NCI-H1436 treated with DMSO at 0.1 percent for 48 hours (cell line): ENCODE data around the gene TUBGCP6.

Experiments
- DNase-seq: peaks from one replicate; lab custom pipeline; 2025; lab: John Stamatoyannopoulos, UW

TUBGCP6 gene

DNA sequence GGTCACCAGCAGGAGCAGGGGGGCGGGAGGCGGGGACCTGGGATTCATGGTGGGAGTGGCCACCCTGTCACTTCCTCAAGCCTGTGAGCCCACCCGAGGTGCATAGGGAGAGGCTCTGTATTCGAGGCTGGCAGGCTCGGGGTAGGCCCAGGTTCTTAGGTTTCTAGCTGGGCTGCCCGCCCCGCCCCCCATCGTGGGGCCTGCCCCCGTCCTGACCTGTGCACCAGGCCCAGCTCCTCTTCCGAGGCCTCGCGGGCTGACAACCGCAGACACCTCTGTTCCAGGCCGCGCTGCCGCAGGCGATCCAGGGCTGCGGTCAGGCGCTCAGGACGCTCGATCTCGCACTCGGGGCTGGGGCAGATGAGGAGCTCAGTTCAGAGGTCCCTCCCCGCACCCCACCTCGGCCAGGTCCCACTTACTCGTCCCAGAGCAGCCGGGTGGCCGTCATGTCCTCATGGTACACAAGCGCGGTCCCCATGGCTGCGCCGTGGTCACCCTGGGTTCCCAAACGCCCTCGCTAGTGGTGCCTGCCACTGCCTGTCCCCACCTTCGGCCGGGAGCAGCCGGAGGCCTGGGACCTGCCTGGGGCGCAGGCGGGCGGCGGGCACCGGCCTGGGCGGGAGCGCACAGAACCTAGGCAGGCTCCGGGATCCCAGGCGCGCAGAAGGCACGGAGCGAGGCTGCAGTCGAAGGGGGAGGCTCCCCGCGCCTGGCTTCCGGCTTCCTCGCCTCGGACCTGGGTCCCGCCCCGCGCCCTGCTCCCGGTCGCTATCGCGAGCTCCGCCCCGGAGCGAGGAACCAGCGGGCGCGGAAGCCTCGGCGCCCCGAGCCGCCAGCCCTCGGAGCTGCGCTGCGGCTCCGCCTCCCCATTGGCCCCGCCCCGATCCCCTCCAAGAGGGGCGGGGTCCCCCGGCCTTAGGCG is 6.0 kb upstream of the TUBGCP6 start, which contains the start of gene HDAC10:
Gene HDAC10, minus strand, starts transcription at position 711 of the 922 bp plus-strand sequence. Its CDS starts 233 bp downstream, at position 478.
- no peak for DNase-seq

DNA sequence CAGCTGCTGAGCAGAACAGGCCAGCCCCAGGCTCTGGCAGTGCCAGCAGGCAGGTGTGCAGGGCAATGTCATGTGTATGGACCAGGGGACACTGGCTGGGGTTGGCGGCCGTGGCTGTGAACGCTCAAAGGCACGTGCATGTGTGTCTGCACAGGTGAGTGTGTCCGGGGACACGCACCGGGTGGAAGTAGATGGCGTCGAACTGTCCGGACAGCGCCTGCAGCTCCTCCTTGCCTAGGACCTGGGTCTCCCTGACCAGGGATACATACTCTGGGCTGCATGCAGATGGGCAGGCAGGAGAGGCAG is 5.4 kb upstream of the TUBGCP6 start:
- DNase-seq = no peak

DNA sequence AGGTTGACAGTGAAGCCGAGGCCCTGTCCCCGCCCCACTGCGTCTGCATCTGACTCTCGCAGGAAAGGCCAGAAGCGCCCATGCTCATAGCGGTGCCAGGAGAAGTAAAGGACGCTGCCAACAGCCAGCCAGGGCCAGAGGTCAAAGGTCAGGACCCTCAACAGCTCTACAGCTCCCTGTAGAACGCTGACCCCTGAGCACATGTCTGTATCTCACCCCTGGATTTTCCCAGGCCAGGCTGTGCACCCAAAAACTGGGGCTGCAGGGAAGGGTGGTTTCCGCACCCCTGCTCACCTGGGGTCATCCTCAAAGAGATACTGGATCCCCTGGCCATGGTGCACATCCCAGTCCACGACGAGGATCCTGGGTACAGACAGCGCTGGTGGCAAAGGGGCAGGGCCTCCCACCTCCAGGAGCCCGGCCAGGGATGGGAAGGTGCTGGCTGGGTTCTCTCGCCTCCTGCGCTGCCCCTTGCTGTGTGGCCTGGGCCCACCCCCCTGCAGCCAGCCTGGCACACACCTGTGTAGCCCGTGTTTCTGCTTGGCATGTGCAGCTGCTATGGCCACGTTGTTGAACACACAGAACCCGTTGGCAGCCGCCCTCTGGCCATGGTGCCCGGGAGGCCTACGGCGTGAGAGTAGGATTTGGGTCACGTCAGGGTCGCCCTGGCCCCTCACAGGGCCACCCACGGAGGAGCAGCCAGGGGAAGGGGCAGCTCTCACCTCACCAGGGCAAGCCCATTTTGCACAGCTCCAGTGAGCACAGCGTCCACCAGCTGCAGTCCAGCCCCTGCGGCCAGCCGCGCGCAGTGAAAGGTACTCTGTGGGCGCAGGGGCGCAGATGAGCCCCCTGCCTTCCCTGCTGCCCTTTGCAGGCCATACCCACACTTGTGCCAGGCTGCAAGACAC is 4.8 kb upstream of the TUBGCP6 start:
- DNase-seq = no peak

DNA sequence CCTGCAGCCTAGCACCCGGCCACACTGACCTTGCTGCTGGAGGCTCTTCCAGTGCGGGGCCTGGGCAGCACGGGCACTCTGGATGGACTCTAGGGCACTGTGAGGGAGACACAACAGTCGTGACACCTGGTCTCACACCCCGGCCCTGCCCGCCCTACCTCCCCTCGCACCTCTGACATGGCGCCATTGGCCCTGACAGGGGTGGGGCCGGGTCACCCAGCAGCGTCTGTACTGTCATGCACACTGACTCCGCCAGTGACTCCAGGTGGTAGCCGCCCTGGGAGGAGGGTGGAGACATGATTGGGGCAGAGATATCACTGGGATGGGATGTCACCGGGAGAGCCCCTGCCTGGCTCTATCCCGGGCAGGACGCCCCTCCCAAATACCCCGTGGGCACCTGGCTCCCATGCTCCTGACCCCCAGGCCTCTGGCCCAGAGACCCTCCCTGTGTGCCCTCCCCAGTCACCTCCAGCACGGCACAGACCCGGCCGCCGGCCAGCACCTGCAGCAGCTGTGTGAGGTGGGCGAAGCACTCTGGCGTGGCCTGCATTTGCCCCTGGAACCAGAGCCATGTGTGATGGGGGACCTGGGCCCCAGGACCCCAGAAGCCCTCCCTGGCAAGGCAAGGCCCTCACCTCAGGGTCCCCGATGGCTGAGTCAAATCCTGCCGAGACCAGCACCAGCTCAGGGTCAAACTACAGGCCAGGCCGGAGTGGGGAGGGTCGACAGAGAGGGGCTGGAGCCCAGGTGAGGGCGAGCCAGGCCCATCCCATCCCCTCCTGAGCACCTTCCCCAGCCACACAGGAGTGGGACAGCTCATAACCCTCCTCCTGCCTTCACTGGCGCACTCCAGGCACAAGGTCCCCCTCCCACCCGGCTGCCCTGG is 3.6 kb upstream of the TUBGCP6 start:
- DNase-seq = no peak

DNA sequence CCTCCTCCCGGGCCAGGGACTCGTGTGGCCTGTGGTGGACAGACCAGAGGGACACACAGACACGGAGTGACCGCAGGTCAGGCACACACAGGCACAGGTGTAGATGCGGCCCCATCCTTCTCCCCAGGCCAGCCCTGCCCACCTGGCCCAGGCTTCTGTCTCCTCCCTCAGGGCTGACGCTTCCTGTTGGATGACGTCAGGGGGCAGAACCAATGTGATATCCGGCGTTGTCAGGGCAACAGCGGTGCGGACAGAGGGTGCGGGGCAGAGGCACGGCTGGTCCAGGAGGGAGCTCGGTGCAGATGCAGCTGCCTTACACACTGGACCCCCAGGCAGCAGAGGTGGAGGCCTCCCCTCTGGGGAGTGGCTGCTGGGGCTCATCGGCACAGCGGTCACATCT is 2.9 kb upstream of the TUBGCP6 start:
- DNase-seq = no peak

DNA sequence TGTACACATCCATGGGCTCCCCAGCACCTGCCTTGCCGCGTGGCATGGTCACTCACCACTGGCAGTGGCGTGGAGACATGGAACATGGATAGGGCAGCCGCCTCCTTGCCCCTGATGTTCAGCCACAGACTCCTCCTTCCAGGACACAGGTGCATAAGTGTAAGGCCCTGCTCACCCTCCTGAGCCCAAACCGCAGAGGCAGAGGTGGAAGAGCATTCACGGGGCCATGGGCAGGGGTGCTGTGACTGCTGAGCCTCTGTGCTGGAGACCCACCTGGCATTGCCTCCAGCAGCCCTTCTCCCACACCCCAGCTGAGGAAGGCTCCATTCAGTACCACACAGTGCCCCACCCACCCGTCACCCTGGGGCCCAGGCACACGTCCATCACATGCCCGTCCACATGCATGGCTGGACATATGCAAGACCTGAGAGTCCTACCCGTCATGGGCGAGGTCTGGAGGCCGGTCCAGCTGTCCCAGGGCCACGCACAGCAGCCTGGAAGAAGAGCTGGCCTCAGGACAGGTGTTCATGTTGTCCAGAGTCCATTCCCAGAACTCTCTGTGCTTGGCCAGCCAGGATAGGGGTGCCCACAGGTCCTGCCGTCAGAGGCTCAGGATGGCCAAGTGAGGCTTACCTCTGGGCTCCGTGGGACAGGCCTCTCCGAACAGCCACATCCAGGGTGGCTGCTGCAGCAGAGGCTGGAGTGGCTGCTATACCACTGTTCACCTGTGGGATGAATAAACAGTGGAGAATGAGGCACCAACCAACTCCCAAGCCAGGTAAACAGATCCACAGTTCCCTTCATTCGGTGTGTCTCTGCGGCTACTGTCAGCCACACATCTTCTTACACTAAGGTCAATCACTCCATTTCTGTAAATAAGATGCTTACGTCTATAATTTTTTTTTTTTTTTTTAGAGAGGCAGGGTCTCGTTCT is 1.7 kb upstream of the TUBGCP6 start:
- no peak for DNase-seq

DNA sequence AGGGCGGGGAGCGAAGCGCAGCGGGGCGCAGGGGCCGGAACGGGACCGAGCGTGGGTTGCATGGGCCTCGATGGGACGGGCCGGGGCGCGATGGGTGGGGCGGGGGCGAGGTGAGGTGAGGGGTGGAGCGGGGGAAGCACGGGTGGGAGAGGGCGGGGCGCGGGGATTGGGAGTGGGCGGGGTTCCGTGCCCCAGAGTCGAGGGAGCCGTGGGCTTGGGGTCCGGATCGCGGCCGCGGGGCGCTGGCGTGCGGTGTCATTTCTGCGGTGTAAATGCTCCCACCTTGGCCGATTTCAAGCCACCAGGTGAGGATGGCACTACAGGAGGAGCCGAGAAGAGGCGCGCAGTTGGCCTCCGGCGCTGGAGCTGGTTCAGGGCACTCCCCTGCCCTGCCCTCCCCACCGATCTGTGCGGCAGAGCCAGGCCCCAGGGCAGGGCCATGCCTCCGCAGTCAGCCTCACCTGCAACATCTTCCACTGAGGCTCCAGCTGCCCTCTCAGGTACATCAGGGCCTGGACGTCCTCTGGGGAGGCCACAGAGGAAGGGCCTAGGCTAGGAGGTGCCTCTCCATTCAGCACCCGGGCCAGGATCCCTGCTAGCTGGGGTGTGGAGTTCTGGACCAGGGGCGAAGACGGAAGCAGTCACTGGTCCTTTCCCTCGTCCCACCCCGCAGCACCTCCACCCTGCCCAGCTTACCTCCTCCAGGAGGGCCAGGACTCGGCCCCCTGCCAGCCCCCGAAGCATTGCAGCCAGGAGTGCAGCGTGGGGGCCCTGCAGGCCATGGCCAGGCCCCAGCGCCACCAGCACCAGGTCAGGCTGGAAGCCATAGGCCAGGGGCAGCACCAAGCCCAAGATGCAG is 620 bp upstream of the TUBGCP6 start:
- no peak for DNase-seq

DNA sequence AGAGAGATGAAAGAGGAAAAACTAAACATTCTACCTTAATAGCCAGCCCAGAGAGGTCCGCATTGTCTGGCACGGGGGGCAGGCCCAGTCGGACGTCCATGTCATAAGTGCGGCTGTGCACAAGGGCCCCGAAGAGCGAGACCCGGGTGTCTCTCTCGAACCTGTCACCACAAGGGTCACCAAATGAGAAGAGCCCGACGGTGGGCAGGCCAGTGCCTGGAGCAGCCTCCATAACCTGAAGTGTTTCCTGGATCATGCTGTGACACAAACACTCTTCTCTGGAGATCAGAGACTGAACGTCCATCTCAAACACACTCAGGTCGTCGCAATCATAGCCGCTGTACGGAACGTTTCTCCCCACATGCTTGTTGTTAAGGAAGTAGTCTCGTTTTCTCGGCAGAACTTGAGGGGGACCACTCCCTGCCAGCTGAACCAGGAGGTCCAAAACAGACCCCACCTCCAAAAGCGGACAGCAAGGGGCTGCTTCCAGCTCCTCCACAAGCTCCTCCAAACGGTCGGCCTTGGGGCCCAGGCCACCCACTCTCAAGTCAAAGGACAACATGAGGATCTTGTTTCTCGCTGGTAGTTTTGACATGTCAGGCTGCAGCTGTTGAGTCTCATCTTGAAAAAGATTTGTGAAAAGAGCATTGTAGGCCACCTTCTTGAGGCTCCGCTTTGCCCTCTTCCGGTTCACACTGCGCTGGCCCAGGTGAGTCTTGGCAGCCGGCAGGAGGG is 971 bp downstream of the TUBGCP6 start:
- DNase-seq = no peak

DNA sequence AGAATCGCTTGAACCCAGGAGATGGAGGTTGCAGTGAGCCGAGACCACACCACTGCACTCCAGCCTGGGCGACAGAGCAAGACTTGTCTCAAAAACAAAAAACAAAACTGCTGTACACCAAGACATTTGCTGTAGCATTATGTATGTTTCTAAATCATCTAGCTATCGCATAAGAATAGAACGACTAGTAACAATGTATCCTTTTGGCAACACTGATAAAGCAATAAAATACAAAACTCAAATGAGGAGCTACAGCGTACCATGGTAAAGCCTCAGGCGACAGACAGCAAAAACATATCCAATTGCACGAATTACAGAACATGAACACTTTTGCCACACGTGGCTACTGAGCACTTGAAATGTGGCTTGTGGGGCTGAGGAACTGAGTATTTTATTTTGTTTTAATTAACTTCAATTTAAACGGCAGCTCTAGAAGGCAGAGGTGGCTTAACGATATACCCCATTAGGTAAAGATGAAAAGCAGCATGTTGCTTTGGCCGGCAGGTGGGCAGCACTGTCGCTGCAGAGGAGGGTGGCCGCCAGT is 2.3 kb downstream of the TUBGCP6 start:
- no peak for DNase-seq

DNA sequence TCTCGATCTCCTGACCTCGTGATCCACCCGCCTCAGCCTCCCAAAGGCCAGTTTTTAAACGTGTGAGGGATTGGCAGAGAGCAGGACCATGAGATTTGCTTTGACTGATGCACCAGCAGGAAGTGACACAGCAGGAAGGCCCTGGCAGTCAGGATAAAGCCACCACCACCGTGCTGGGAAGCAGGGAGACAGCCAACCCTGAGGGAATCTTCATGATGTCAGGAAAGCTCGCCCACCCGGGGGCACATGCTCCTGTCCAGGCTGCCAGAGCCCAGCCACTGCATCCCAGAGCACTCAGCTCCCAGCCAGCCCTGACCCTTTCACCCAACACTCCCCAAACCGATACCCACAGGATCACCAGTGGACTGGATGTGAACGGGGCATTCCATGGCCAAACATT is 6.1 kb downstream of the TUBGCP6 start:
- DNase-seq = no peak

DNA sequence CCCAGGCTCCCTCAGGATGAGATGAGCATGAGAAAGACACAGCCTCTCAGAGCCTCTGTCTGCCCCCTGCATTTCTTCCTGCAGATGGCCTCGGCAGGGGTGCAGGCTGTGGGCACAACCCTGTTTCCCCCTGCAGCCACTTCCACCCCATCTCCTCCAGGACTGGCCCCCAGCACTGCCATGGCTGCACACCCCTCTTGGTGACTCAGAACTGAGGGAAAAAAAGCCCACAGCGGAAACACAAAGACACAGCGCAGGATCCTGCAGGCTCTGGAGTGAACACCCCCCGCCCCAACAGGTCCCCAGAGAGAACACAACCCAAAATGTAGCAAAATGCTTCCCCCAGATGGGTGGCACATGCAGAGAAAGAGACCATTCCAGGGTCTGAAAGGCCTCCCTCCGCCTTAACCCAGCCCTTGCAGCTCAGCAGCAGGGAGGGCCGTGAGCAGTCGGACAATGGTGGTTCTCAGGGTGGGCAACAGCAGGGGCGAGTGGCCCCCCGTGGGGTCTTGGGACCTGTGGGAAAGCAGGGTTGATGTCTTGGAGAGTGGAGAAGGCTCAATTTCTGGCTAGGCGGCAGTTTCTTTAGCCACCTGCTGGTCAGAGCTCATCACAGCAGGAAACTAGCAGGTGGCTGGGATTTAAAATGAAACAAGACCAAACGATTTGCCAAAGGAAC is 8.0 kb downstream of the TUBGCP6 start:
- DNase-seq = no peak

DNA sequence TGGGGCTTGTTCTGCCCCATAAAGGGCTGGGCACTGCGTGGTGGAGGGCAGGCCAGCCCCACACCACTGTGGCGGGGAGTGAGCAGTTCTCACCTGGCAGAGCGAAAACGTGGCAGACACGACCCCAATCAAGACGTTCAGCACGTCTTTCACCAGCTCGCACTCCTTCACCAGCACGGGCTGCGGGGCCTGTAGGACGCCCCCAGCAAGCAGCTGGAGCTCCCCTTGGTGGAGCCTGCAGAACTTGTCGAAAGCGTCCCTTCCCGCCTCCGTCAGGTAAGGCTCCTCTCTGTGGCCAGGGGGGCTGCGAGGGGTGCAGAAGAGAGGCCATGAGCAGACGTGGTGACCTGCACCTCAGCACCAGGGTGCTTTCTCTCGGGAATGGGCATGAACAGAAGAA is 11.6 kb downstream of the TUBGCP6 start:
- no peak for DNase-seq

DNA sequence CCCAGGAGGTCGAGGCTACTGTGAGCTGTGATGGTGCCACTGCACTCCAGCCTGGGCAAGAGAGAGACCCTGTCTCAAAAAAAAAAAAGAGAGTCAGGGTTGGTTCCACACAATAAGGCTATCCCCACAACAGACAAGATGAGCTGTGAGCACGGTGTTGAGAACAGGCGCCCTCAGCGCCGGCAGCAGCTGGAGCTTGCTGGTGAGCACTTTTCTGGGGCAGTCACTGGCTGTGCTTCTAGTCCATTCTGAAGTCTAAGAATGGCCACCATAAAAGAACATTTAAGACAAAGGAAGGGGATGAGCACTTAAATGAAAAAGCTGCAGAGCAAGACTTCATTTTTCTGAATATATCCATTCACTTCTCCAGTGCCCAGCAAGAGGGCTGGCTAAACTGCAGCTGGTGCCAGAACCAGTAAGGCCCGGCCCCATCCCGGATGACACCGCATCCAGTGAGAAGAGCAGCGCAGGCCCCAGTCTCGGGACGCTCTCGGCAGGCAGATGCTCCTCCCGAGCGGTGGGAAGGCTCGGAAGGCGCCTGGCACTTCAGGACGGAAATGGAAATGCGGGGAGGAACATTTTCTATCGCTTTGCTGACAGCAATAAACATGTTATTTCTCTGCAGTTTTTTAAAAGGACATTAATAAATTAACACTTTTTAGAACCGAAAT is 12.2 kb downstream of the TUBGCP6 start:
- no peak for DNase-seq

DNA sequence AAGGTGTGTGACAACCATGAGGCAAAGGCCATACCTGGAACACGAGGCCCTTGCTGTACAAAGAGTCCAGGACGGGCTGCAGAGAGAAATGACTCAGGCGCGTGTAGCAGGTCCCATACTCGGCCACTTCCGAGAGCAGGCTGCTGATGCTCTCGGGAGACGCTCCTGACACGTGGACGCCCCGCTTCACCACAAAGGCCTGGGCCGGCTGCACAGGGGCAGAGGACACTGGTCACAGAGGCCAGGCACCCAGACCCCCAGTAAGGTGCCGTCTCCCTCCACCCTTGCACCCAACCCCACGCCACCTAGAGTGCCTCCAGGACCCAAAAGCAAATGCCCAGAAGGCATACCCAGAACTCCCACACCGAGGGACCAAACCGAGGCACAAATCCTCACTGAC is 15.5 kb downstream of the TUBGCP6 start:
- no peak for DNase-seq

DNA sequence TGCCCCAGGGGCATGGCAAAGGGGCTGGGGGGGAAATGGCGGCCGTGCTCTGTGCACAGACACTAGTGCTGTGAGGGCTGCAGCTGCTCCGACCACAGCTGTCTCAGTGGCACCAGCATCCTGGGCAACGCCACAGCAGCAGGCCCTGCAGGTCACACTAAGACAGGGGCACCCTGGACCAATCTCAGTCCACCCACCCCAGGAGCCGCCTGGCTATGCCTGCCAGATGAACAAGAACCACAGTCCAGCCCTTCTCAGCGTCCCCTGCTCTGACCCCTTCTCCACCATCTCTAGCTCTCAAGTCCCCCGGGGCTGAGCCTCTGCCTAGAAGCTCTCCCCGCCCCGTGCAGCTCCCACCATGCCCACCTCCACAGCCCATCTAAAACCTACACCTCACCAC is 16.5 kb downstream of the TUBGCP6 start:
- no peak for DNase-seq

DNA sequence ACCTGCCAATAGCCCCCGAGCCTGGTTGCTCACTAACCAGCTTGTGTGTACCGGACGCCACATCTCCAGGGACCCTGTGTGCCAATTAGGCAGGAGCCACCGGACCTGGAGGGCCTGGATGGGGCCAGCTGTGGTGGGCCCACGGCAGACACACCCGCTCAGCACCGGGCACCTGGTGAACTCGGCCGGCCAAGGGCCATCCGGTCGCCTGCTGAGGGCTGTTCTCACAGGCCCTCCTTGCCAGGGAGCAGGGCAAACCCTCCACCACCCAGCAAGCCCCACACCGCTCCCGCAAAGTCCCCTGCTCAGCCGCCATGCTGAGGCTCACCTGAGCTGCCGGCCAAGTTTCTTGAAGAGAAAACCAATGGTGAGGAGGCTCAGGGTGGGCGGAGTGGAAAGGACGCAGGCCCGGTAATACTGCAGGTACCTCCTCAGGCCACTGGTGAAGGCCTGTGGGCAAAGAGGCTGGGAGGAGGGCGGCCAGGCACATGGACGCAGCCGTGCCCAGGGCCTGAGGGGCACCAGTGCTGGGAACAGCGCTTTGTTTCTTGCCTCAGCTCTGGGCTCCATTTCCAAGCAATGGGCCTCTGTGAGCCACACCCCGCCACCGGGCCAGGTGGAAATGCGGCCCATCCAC is 17.1 kb downstream of the TUBGCP6 start:
- no peak for DNase-seq

DNA sequence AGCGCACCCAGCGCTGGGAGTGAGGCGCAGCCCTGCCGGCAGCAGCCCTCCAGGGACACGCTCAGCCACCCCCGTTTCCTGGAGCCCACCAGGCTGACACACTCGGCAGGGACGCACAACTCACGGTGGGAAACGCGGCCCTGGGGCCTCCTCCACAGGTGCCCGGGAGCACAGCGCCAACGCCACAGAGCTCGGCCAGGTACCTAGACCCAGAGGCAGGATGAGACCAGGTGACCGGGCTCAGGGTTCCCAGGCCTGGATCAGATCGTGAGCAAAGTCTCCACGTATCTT is 18.0 kb downstream of the TUBGCP6 start:
- no peak for DNase-seq
